ENCODE data around the gene CADPS.

CADPS gene

DNA sequence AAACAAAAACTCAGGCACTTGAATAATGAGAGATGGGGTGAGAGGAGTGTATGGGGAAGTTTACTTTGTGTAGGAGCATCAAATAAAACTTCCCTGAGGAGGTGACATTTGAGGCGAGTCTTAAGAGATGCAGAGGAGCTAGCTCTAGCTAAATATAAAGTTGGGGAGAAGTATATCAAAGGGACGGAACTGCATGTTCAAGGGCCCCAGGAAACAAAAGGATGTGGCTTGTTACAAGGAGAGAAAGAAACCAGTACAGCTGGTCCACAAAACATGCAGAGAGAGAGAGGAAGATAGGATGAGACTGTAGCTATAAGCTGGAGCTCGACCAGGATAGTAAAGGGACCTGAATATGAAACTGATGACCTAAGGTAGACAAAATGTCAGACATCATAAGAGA, 519.5 kb downstream of the CADPS start:
- no peak for DNase-seq (ENCODE audit: low read depth in 2 of 2)
